ENCODE results near the gene SLC1A2. TPM values are rescaled to one million over a fixed set of nuclear protein-coding genes. Genes with fewer than 3 reads are reported as not detected.

Gene SLC1A2
- total RNA-seq, 3 donors from 2014 or later = 0.32 to 23.7 (median 10.5) TPM

DNA sequence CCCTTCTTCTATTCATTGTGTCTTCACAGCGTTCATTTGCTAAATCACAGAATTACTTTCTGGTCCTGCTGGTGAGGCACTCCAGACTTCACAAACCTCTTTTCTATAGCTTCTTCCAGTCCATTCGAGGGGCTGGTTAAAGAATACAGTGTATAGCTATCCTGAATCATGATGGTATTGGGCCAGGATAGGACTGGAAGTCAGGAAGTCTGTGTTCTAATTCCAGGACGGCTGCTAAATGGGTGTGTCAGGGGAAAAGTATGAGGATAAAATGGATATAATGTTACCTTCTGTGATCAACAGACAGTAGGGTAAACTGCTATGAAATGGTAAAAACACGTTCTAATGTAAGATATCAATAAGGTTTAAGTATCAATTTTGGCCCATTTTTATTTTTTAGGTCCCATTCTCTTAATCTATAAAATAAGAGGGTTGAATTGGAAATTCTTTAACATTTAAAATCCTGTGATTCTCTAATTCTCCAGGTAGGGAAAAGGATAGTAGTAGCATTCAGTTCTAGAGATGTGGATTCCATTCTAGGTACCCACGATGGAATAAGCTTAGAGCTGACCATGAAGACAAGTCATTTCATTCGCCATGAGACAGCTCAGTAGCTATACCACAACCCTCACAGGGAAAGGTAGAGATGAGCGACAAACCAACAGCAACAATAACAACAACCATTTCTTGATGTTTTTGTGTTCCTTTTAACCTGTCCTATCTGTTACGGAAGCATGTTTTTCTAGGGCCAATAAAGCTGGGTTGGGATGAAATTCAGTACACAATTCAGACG, 96.1 kb downstream of the SLC1A2 start:
- no peak overlapping the region for H3K4me3 ChIP-seq
- intact Hi-C loops (cut with DNase I; ENCODE audit: low total_unique reads) = no loop called here
- TF ChIP-seq POLR2AphosphoS5 (IDR thresholded peaks at IDR 0.05) = no peak
- TF ChIP-seq, protein P1, sequence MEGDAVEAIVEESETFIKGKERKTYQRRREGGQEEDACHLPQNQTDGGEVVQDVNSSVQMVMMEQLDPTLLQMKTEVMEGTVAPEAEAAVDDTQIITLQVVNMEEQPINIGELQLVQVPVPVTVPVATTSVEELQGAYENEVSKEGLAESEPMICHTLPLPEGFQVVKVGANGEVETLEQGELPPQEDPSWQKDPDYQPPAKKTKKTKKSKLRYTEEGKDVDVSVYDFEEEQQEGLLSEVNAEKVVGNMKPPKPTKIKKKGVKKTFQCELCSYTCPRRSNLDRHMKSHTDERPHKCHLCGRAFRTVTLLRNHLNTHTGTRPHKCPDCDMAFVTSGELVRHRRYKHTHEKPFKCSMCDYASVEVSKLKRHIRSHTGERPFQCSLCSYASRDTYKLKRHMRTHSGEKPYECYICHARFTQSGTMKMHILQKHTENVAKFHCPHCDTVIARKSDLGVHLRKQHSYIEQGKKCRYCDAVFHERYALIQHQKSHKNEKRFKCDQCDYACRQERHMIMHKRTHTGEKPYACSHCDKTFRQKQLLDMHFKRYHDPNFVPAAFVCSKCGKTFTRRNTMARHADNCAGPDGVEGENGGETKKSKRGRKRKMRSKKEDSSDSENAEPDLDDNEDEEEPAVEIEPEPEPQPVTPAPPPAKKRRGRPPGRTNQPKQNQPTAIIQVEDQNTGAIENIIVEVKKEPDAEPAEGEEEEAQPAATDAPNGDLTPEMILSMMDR (IDR thresholded peaks at IDR 0.05) = no peak
- TF ChIP-seq POLR2A (IDR thresholded peaks at IDR 0.05) = no peak
- no peak for DNase-seq (ENCODE audit: low spot score in 2 of 2)
- no peaks in the 10 kb centered on the region for H3K9me3 ChIP-seq
- H3K27ac ChIP-seq = no peak overlapping the region
- no peaks in the 10 kb centered on the region for H3K27me3 ChIP-seq
- no peaks in the 10 kb centered on the region for H3K4me1 ChIP-seq
- H3K36me3 ChIP-seq = no peaks in the 10 kb centered on the region

DNA sequence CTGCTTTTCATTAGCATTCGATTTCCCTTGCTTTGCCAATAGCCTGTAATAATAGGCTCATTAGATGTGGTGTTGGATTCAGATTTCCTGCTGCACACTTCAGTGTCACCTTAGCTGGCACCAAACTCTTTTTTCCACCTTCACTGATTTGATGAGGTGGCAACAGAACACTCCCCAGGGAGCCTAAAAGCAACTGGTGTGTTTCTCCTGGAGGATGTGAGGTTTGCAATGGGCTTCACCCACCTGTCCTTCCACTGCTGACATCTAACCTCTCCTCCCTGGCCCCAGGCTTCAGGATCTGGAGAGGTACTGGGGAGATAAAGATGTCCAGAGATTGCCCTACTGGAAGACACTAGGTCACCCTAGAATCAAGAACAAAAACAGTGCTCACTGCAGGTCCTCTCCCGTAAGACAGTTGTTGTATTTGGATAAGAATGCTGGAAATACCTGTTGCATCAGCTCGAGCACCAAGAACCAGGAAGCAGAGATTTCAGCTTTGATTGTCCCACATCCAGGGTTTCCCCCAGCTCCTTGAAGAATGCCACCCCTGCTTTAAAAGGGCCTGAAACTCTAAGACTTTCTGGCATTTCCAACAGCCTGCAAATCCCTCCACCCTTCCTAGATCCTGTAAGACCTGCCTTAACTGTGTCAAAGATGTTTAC, 96.9 kb downstream of the SLC1A2 start:
- Histone ChIP-seq H3K4me3 (no peak overlapping the region), H3K36me3 (no peaks in the 10 kb centered on the region), H3K4me1 (no peaks in the 10 kb centered on the region), H3K9me3 (no peaks in the 10 kb centered on the region), H3K27ac (peak overlapping the region; percentile 54 to 80), H3K27me3 (no peaks in the 10 kb centered on the region)
- no peak for DNase-seq (ENCODE audit: low spot score in 2 of 2)
- intact Hi-C loops (cut with DNase I; ENCODE audit: low total_unique reads) = no loop called here
- TF ChIP-seq POLR2A (IDR thresholded peaks at IDR 0.05) (no peak), POLR2AphosphoS5 (IDR thresholded peaks at IDR 0.05) (no peak)
- TF ChIP-seq, protein P1 (IDR thresholded peaks at IDR 0.05) = no peak

DNA sequence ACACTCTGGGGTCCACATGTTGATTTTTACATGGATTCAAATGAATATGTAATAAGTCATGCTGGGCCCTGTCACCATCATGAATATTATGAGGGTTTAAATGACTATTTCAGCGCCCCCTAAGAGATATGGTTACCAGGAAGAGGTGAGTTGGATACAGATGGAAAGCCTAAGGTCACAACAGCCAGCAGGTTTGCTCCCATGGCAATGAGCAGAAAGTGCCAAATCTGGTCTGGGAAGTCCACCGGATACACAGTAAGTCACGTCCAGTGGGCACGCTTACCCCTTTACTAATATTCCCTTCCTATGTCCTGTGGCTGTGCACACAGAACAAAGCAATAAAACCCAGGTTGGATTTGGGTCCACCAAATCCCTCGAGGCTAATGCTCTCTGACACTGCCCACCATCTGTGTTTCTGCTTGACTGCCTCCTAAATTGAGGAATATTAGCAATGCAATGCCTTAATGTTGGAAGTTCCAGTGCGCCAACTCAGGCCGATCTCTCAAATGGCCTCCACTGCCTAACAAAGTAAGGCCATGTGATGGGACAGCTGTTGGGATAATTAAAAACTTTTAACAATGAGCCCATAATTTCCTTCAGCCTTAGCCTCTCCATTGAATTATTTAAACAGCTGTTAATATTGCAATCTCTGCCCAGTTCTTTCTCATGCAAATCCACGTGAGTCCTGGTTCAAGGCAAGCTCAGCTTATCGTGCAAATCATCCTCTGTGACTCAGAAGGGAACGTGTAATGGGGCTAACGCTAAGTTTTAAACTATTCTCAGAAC, 97.6 kb downstream of the SLC1A2 start:
- Histone ChIP-seq H3K36me3 (no peaks in the 10 kb centered on the region), H3K4me3 (no peak overlapping the region), H3K27ac (peak overlapping the region; percentile 54 to 80), H3K4me1 (no peaks in the 10 kb centered on the region), H3K27me3 (no peaks in the 10 kb centered on the region), H3K9me3 (no peaks in the 10 kb centered on the region)
- intact Hi-C loops (cut with DNase I; ENCODE audit: low total_unique reads) = no loop called here
- TF ChIP-seq POLR2AphosphoS5 (IDR thresholded peaks at IDR 0.05) = peak in 1 of 3 donors; percentile 40
- TF ChIP-seq, protein P1 (IDR thresholded peaks at IDR 0.05) = no peak
- TF ChIP-seq POLR2A (IDR thresholded peaks at IDR 0.05) = no peak
- DNase-seq (ENCODE audit: low spot score in 2 of 2) = no peak

DNA sequence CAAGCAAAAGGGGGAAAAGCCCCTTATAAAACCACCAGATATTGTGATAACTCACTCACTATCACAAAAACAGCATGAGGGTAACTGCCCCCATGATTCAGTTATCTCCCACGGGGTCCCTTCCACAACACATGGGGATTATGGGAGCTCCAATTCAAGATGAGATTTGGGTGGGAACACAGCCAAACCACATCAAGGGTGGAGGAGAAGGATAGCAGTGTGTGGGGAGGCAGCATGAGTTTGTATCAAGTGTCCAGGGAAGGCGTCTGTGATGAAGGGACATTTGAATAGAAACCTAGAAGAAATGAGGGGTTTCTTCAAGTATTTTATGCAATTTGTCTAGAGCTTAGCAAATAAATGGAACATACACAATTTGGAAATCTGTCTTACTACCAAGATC, 98.2 kb downstream of the SLC1A2 start:
- no peaks in the 10 kb centered on the region for H3K4me1 ChIP-seq
- no peak overlapping the region for H3K4me3 ChIP-seq
- H3K27me3 ChIP-seq = no peaks in the 10 kb centered on the region
- TF ChIP-seq POLR2A (IDR thresholded peaks at IDR 0.05) (no peak), POLR2AphosphoS5 (IDR thresholded peaks at IDR 0.05) (no peak)
- TF ChIP-seq, protein P1 (IDR thresholded peaks at IDR 0.05) = no peak
- intact Hi-C loops (cut with DNase I; ENCODE audit: low total_unique reads) = no loop called here
- no peak for DNase-seq (ENCODE audit: low spot score in 2 of 2)
- H3K9me3 ChIP-seq = no peaks in the 10 kb centered on the region
- peak overlapping the region; percentile 52 to 80 for H3K27ac ChIP-seq
- no peaks in the 10 kb centered on the region for H3K36me3 ChIP-seq

All from breast epithelium (tissue), 4 donors.